Neural progenitor cell (in vitro differentiated cells): Measurements from ENCODE around the gene RIT1. TPM values are rescaled to one million over a fixed set of nuclear protein-coding genes. Genes with fewer than 3 reads are reported as not detected.
A peak's percentile ranks its signal among the peaks of the same experiment; 100 is the strongest.

Experiments used
- DNase-seq: peaks from one replicate; pipeline ENCODE4 v3.0.0-alpha.2; 2016; ENCODE audit warnings: low spot score
- H2AFZ ChIP-seq: fragments of 200-600 bp; sonication (generic); replicated peaks from 2 replicates; pipeline ENCODE4 v1.6.1; 2016; ENCODE audit warnings: antibody characterized with exemption
- H3F3A ChIP-seq: fragments of 200-600 bp; sonication (generic); 2 replicates; pipeline ENCODE4 v1.6.1; 2016; ENCODE audit warnings: antibody characterized with exemption, low read depth
- H3K27ac ChIP-seq: fragments of 200-600 bp; sonication (generic); 2 replicates; pipeline ENCODE4 v1.5.1; 2016; ENCODE audit warnings: mild to moderate bottlenecking
- H3K27me3 ChIP-seq: fragments of 200-600 bp; sonication (generic); 2 replicates; pipeline ENCODE4 v1.6.1; 2016; ENCODE audit warnings: mild to moderate bottlenecking, moderate library complexity
- H3K36me3 ChIP-seq: fragments of 200-600 bp; sonication (generic); 2 replicates; pipeline ENCODE4 v1.5.1; 2016
- H3K4me1 ChIP-seq: fragments of 200-600 bp; sonication (generic); 2 replicates; pipeline ENCODE4 v1.6.1; 2016; ENCODE audit warnings: mixed run types
- H3K4me2 ChIP-seq: fragments of 200-600 bp; sonication (generic); 2 replicates; pipeline ENCODE4 v1.6.1; 2016
- H3K4me3 ChIP-seq: fragments of 200-600 bp; sonication (generic); 2 replicates; pipeline ENCODE4 v1.5.1; 2016
- H3K79me2 ChIP-seq: fragments of 200-600 bp; sonication (generic); 2 replicates; pipeline ENCODE4 v1.6.1; 2016; ENCODE audit warnings: low read depth
- H3K9ac ChIP-seq: fragments of 200-600 bp; sonication (generic); 2 replicates; pipeline ENCODE4 v1.6.1; 2016
- H3K9me3 ChIP-seq: fragments of 200-600 bp; sonication (generic); 2 replicates; pipeline ENCODE4 v1.5.1; 2016; ENCODE audit warnings: low read depth
- H4K20me1 ChIP-seq: fragments of 200-600 bp; sonication (generic); 2 replicates; pipeline ENCODE4 v1.6.1; 2016; ENCODE audit warnings: low read depth
- H3K27ac Mint-ChIP-seq: 3 replicates; pipeline ENCODE4 v1.8.0; 2021; ENCODE audit warnings: mixed read lengths
- H3K27me3 Mint-ChIP-seq: 2 replicates; pipeline ENCODE4 v1.8.0; 2022; ENCODE audit warnings: low read depth, mild to moderate bottlenecking, inconsistent platforms, moderate library complexity, mixed read lengths; ENCODE audit not compliant: insufficient read depth
- H3K36me3 Mint-ChIP-seq: 3 replicates; pipeline ENCODE4 v1.8.0; 2021; ENCODE audit warnings: mixed read lengths
- H3K4me1 Mint-ChIP-seq: 3 replicates; pipeline ENCODE4 v1.8.0; 2021; ENCODE audit warnings: mixed read lengths
- H3K4me3 Mint-ChIP-seq: 3 replicates; pipeline ENCODE4 v1.8.0; 2021; ENCODE audit warnings: mild to moderate bottlenecking, moderate library complexity, mixed read lengths
- H3K9me3 Mint-ChIP-seq: 3 replicates; pipeline ENCODE4 v1.8.0; 2020; ENCODE audit warnings: mixed read lengths
- EZH2 ChIP-seq: fragments of 200-600 bp; sonication (generic); IDR thresholded peaks from 2 replicates; pipeline ENCODE4 v1.6.1; 2017; ENCODE audit warnings: antibody characterized with exemption, mild to moderate bottlenecking, moderate library complexity
- EZH2phosphoT487 ChIP-seq: fragments of 200-600 bp; sonication (generic); IDR thresholded peaks from 2 replicates; pipeline ENCODE4 v1.6.1; 2017; ENCODE audit warnings: antibody characterized with exemption
- total RNA-seq: library from RNA; depleted of rRNA; stranded (reverse); fragments of >200 nt; gene quantifications from 2 replicates; pipeline ENCODE4 v1.2.3, GENCODE V29; 2015; ENCODE audit warnings: low replicate concordance
- TF ChIP-seq, protein P1 (sequence below): fragments of 200-600 bp; sonication (generic); IDR thresholded peaks from 2 replicates; pipeline ENCODE4 v1.5.1; 2017; ENCODE audit warnings: antibody characterized with exemption, mild to moderate bottlenecking

RIT1 gene
- total RNA-seq, 1 donor from 2014 or later: 51.3 TPM

GRCh38 chr1:155873860-155874259, 37.3 kb downstream of the RIT1 start:
- Histone ChIP-seq H3K27me3 (no peaks in the 10 kb centered on the region), H3K36me3 (no peaks in the 10 kb centered on the region), H3F3A (no peaks in the 10 kb centered on the region), H3K79me2 (no peaks in the 10 kb centered on the region), H3K9ac (no peak overlapping the region), H3K4me1 (peaks cover 9% of the 10 kb centered on the region), H2AFZ (no peak overlapping the region), H3K9me3 (no peaks in the 10 kb centered on the region), H3K4me2 (no peak overlapping the region), H3K27ac (no peak overlapping the region), H3K4me3 (no peak overlapping the region), H4K20me1 (peaks cover 3% of the 10 kb centered on the region)
- no peak for DNase-seq
- H3K27me3 Mint-ChIP-seq: no peaks in the 10 kb centered on the region
- H3K4me3 Mint-ChIP-seq: no peak overlapping the region
- peak overlapping the region; percentile 63 for H3K27ac Mint-ChIP-seq
- H3K36me3 Mint-ChIP-seq: peaks cover 3% of the 10 kb centered on the region
- H3K9me3 Mint-ChIP-seq: no peaks in the 10 kb centered on the region
- TF ChIP-seq, protein P1, sequence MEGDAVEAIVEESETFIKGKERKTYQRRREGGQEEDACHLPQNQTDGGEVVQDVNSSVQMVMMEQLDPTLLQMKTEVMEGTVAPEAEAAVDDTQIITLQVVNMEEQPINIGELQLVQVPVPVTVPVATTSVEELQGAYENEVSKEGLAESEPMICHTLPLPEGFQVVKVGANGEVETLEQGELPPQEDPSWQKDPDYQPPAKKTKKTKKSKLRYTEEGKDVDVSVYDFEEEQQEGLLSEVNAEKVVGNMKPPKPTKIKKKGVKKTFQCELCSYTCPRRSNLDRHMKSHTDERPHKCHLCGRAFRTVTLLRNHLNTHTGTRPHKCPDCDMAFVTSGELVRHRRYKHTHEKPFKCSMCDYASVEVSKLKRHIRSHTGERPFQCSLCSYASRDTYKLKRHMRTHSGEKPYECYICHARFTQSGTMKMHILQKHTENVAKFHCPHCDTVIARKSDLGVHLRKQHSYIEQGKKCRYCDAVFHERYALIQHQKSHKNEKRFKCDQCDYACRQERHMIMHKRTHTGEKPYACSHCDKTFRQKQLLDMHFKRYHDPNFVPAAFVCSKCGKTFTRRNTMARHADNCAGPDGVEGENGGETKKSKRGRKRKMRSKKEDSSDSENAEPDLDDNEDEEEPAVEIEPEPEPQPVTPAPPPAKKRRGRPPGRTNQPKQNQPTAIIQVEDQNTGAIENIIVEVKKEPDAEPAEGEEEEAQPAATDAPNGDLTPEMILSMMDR: no peak
- TF ChIP-seq EZH2 (no peak), EZH2phosphoT487 (no peak)
- peaks cover 9% of the 10 kb centered on the region for H3K4me1 Mint-ChIP-seq

DNA sequence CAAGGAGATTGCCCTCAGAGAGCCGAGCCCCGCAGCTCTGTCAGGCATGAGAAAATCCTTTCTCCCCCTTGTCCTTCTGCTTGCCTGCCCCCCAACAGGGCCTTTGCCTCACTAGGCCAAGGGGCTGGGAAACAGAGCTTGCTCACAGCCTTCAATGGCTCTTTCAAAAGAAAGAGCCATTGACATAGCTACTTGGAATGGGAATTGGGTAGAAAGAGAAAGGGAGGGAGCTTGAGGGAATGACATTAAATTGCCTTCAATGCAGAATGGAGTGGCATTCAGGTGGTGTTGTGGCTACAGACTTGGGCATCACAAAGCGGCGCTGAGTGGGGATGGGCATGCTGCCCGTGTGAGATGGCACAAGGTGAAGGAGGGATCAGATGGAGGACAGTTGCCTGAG, 38.6 kb downstream of the RIT1 start:
- peaks cover 3% of the 10 kb centered on the region for H3K27me3 Mint-ChIP-seq
- no peaks in the 10 kb centered on the region for H3K9me3 Mint-ChIP-seq
- H3K4me3 ChIP-seq: no peak overlapping the region
- H3K4me2 ChIP-seq: peak overlapping the region; percentile 17
- peaks cover 3% of the 10 kb centered on the region for H3K36me3 Mint-ChIP-seq
- no peaks in the 10 kb centered on the region for H3F3A ChIP-seq
- peaks cover 9% of the 10 kb centered on the region for H3K4me1 Mint-ChIP-seq
- H3K79me2 ChIP-seq: no peaks in the 10 kb centered on the region
- no peaks in the 10 kb centered on the region for H3K27me3 ChIP-seq
- no peaks in the 10 kb centered on the region for H3K36me3 ChIP-seq
- H2AFZ ChIP-seq: peak overlapping the region; percentile 37
- H3K4me1 ChIP-seq: peaks cover 9% of the 10 kb centered on the region
- no peak overlapping the region for H3K4me3 Mint-ChIP-seq
- peaks cover 3% of the 10 kb centered on the region for H4K20me1 ChIP-seq
- no peaks in the 10 kb centered on the region for H3K9me3 ChIP-seq
- H3K9ac ChIP-seq: no peak overlapping the region
- H3K27ac Mint-ChIP-seq: no peak overlapping the region
- no peak overlapping the region for H3K27ac ChIP-seq
- TF ChIP-seq, protein P1: no peak
- no peak for TF ChIP-seq EZH2phosphoT487
- no peak for TF ChIP-seq EZH2
- DNase-seq: peak; percentile 51

DNA sequence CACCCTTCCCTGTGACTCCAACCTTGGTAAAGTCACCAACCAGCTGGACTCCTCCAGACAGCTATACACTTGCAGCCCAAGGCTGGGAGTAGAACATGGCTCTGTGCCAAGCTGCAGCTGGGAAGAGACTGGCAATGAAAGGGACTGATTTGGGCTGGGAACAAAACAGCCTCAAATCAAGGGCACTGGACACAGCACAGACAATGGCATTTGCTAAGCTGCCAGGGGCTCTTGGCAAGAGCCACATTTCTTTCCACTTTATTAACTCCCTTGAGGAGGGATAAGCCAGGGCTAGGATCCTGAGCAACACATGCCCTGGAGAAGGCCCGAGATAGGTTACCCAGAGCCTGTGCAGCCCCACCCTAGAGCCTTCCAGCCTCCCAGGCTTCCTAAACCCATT, 39.8 kb downstream of the RIT1 start:
- Mint-ChIP-seq H3K27me3 (peaks cover 4% of the 10 kb centered on the region), H3K27ac (peak overlapping the region; percentile 32), H3K9me3 (no peaks in the 10 kb centered on the region), H3K4me1 (peaks cover 9% of the 10 kb centered on the region), H3K36me3 (peaks cover 3% of the 10 kb centered on the region), H3K4me3 (no peak overlapping the region)
- Histone ChIP-seq H3F3A (no peaks in the 10 kb centered on the region), H3K79me2 (no peaks in the 10 kb centered on the region), H3K36me3 (no peaks in the 10 kb centered on the region), H3K9me3 (no peaks in the 10 kb centered on the region), H3K27ac (no peak overlapping the region), H2AFZ (no peak overlapping the region), H3K9ac (no peak overlapping the region), H3K4me2 (no peak overlapping the region), H4K20me1 (peaks cover 3% of the 10 kb centered on the region), H3K4me3 (no peak overlapping the region), H3K4me1 (peaks cover 9% of the 10 kb centered on the region), H3K27me3 (no peaks in the 10 kb centered on the region)
- DNase-seq: peak; percentile 38
- TF ChIP-seq EZH2phosphoT487 (no peak), EZH2 (no peak)
- TF ChIP-seq, protein P1: no peak
